Stomach (tissue), 9 donors: ENCODE measurements around the gene RGS9BP. TPM values are rescaled to one million over a fixed set of nuclear protein-coding genes. Genes with fewer than 3 reads are reported as not detected.
A peak's percentile ranks its signal among the peaks of the same experiment; 100 is the strongest.

ENCODE experiments used
- DNase-seq, 2 donors: peaks; one replicate each; pipeline versions ENCODE4 v3.0.0 to v3.0.0-alpha.2; 2013 to 2019
- H3K27ac ChIP-seq, 5 donors: fragments of 200-600 bp in 4 of 5; sonication (generic) in 4 of 5; one replicate each; pipeline ENCODE4 v1.5.1; 2013 to 2019; ENCODE audit warnings: mild to moderate bottlenecking in 1 of 5, moderate library complexity in 1 of 5
- H3K27me3 ChIP-seq, 3 donors: fragments of 200-600 bp; sonication (generic); one replicate each; pipeline ENCODE4 v1.5.1; 2017 to 2019; ENCODE audit warnings: mixed run types in 1 of 3
- H3K36me3 ChIP-seq, 4 donors: fragments of 200-600 bp; sonication (generic); 1 replicate in 3 of 4; 2 replicates in 1 of 4; pipeline ENCODE4 v1.5.1; 2016 to 2019
- H3K4me1 ChIP-seq, 4 donors: fragments of 200-600 bp; sonication (generic); one replicate each; pipeline ENCODE4 v1.5.1; 2016 to 2019
- H3K4me3 ChIP-seq, 4 donors: fragments of 200-600 bp; sonication (generic) in 3 of 4; one replicate each; pipeline ENCODE4 v1.5.1; 2016 to 2019; ENCODE audit warnings: mild to moderate bottlenecking in 1 of 4
- H3K9me3 ChIP-seq, 4 donors: fragments of 200-600 bp; sonication (generic); one replicate each; pipeline ENCODE4 v1.5.1; 2016 to 2019
- CTCF ChIP-seq, 7 experiments: fragments of 450-650 bp in 4 of 7; fragments of 200-600 bp in 3 of 7; sonication (generic) in 3 of 7; IDR thresholded peaks; one replicate each; pipeline ENCODE4 v1.5.1; 2016 to 2019; ENCODE audit warnings: antibody characterized with exemption in 7 of 7, control low read depth in 2 of 7, mild to moderate bottlenecking in 1 of 7
- EP300 ChIP-seq: sonication (generic); formaldehyde crosslinking; IDR thresholded peaks from one replicate; pipeline ENCODE4 v1.6.1; 2017; ENCODE audit warnings: antibody characterized with exemption
- POLR2A ChIP-seq, 4 donors: fragments of 450-650 bp; IDR thresholded peaks; one replicate each; pipeline ENCODE4 v1.6.1; 2016; ENCODE audit warnings: antibody characterized with exemption in 4 of 4, control low read depth in 2 of 4, mild to moderate bottlenecking in 1 of 4, moderate library complexity in 1 of 4
- POLR2AphosphoS5 ChIP-seq, 3 donors: sonication (generic); formaldehyde crosslinking; IDR thresholded peaks; one replicate each; pipeline ENCODE4 v1.6.1; 2016; ENCODE audit warnings: antibody characterized with exemption in 3 of 3
- WGBS, 5 donors: extraction: QIAGEN DNeasy Blood & Tissue Kit in 3 of 5; methylation state at CpG; one replicate each; pipeline versions ENCODE4 v1.1.5 to v1.1.7; 2013 to 2018; 5-methylcytosine and 5-hydroxymethylcytosine counted together
- intact Hi-C: fragments of 100-400 bp; cut with DNase I; formaldehyde crosslinking; loops from one replicate; pipeline ENCODE4 v1.15.1; 2023; ENCODE audit warnings: low total_unique reads
- polyA plus RNA-seq, 3 donors: library from polyadenylated mRNA; stranded (reverse); fragments of 200-250 nt; gene quantifications; one replicate each; pipeline ENCODE4 v1.2.3, GENCODE V29; 2013
- total RNA-seq, 5 donors: library from RNA; depleted of rRNA; stranded (reverse); fragments of >200 nt; gene quantifications; one replicate each; pipeline versions ENCODE4 v1.1.0 to v1.2.3, GENCODE V29; 2014 to 2016
- donor health status: healthy with polysubstance abuse.
- donor health status: Bipolar disorder and iron deficiency.
- donor health status: healthy.

Gene RGS9BP
- total and polyA plus RNA-seq, 8 donors, result 0.15 to 1.2 (median 0.19) TPM; not detected in 3

GRCh38 chr19:32631381-32631780, 44.3 kb upstream of the RGS9BP start:
- Histone ChIP-seq H3K27ac (no peak overlapping the region), H3K9me3 (no peaks in the 10 kb centered on the region), H3K4me3 (no peak overlapping the region), H3K4me1 (no peaks in the 10 kb centered on the region), H3K36me3 (peaks cover 36 to 96% (median 90%) of the 10 kb centered on the region in 4 donors), H3K27me3 (no peaks in the 10 kb centered on the region)
- DNase-seq, result peak in 1 of 2 donors; percentile 11
- intact Hi-C loops, result no loop called here
- TF ChIP-seq POLR2AphosphoS5 (IDR thresholded peaks at IDR 0.05), result no peak
- no peak for TF ChIP-seq CTCF (IDR thresholded peaks at IDR 0.05)
- no peak for TF ChIP-seq POLR2A (IDR thresholded peaks at IDR 0.05)
- TF ChIP-seq EP300, result no peak
- WGBS, 5 donors, result 93 to 95% (median 94%) methylated on average over 9 to 15 of the region's 15 CpGs

- intact Hi-C loops, result no loop called here
- H3K9me3 ChIP-seq, result no peaks in the 10 kb centered on the region
- no peak for DNase-seq
- no peaks in the 10 kb centered on the region for H3K27me3 ChIP-seq
- H3K4me3 ChIP-seq, result no peak overlapping the region
- no peak overlapping the region for H3K27ac ChIP-seq
- 85 to 96% (median 88%) methylated on average over 12 to 14 of the region's 14 CpGs for WGBS, 5 donors
- peaks cover 35 to 97% (median 93%) of the 10 kb centered on the region in 4 donors for H3K36me3 ChIP-seq
- no peaks in the 10 kb centered on the region for H3K4me1 ChIP-seq
- TF ChIP-seq EP300 (no peak), POLR2A (IDR thresholded peaks at IDR 0.05) (no peak), POLR2AphosphoS5 (IDR thresholded peaks at IDR 0.05) (no peak), CTCF (IDR thresholded peaks at IDR 0.05) (no peak)
These were observed 38.2 kb upstream of the RGS9BP start for GRCh38 chr19:32637480-32637879.

GRCh38 chr19:32638625-32639024, 37.0 kb upstream of the RGS9BP start:
- no peak for TF ChIP-seq POLR2AphosphoS5 (IDR thresholded peaks at IDR 0.05)
- no peak for TF ChIP-seq EP300
- TF ChIP-seq POLR2A (IDR thresholded peaks at IDR 0.05), result no peak
- no peak for TF ChIP-seq CTCF (IDR thresholded peaks at IDR 0.05)
- 96 to 99% (median 98%) methylated on average over 11 to 13 of the region's 13 CpGs for WGBS, 5 donors
- Histone ChIP-seq H3K4me3 (no peak overlapping the region), H3K4me1 (no peaks in the 10 kb centered on the region), H3K27me3 (no peaks in the 10 kb centered on the region), H3K36me3 (peaks cover 46 to 97% (median 95%) of the 10 kb centered on the region in 4 donors), H3K9me3 (no peaks in the 10 kb centered on the region), H3K27ac (no peak overlapping the region)
- DNase-seq, result no peak
- intact Hi-C loops, result no loop called here

- peak in 1 of 2 donors; percentile 57 for DNase-seq
- Histone ChIP-seq H3K9me3 (no peaks in the 10 kb centered on the region), H3K27ac (no peak overlapping the region), H3K4me3 (no peak overlapping the region), H3K4me1 (no peaks in the 10 kb centered on the region), H3K36me3 (peaks cover 63 to 100% (median 98%) of the 10 kb centered on the region in 4 donors), H3K27me3 (no peaks in the 10 kb centered on the region)
- WGBS, 5 donors, result 81 to 92% (median 89%) methylated on average over 11 to 12 of the region's 12 CpGs
- TF ChIP-seq POLR2A (IDR thresholded peaks at IDR 0.05) (no peak), CTCF (IDR thresholded peaks at IDR 0.05) (no peak), EP300 (no peak), POLR2AphosphoS5 (IDR thresholded peaks at IDR 0.05) (no peak)
- intact Hi-C loops, result no loop called here
These were observed 32.9 kb upstream of the RGS9BP start for GRCh38 chr19:32642771-32643170.
